NCI-H1048 (cell line): ENCODE measurements around the gene ANTXR1.

ENCODE experiments used
- DNase-seq: peaks from one replicate; lab custom pipeline; 2025; lab: John Stamatoyannopoulos, UW

The ANTXR1 gene

DNA sequence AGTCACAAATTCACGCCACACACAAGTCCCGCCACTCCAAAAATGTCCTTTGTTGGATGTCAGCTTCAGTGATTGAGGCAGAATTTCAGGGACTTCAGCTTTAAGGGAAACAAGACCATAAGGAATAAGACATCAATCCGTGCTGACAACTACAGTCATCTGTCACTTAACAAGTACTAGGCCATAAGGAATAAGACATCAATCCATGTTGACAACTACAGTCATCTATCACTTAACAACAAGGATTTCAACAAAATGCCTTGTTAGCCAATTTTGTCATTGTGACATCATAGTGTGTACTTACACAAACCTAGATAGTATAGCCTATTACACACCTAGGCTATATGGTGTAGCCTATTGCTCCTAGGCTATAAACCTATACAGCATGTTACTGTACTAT is 58.0 kb downstream of the ANTXR1 start:
- no peak for DNase-seq

- DNase-seq: no peak
Measured at GRCh38 chr2:69073928-69074570, 61.1 kb downstream of the ANTXR1 start.

DNA sequence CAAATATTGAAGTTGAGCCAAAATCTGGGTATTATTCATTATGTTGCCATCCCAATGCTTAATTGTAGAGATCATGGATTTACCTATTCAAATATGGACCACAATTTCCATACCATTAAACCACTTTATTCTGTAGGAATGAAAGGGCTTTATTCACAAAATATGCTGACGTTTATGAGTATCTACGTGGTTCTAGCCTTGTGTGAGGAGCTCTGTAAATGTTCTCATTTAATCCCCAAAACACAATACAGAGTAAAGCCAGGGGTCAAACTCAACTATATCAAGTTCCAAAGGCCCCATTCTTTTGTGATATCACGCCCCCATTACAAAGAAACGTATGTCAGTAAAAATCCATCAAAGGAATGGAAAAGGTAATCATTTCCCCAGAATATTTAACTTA is 61.9 kb downstream of the ANTXR1 start:
- DNase-seq: peak; percentile 74

- no peak for DNase-seq
Measured at GRCh38 chr2:69075486-69075885, 62.5 kb downstream of the ANTXR1 start.

DNA sequence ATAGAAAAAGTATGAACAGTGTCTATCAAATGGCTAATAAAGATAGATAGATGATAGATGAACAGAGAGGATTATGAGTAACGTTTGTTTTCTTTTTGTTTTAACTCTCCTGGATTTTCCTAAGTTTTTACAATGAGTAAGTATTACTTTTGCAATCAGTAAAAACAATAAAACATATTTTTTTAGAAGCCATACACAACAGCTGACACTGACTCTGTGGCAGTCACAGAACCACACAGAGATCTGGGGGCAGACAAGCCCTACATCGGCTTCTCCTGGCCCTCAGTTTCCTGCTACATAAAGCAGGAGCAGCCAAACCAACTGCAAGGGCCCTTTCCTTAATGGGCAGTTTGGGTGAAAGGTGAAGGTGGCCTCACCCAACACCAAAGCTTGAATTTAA is 63.6 kb downstream of the ANTXR1 start:
- no peak for DNase-seq

DNA sequence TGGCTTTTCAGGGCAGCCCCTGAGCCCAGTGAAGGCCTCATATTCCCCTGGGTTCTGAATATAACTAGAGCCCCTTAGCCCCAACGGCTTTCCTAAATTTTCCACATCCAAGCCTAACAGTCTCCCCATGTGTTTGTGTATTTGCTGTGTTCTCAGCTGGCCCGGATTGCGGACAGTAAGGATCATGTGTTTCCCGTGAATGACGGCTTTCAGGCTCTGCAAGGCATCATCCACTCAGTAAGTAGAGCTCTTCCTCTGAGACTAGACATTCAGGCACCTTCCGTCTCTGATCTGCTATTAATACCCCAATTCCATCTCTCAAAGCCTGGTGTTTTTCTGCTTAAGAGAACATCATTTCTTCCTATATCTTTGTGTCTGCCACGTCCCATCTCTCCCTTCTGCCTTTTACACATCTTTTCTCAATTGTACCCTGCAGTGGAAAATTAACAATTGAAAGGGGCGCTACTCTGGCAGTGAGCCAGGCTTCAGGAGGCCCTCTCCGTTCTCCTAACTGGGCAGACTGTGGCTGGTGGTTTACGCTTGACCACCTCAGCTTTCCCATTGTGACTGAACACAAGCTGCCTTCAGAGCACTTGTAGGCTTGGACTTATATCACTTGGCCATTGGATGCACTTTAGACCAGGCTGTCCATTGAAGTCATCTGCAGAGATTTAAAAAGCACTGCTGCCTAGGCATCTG is 64.4 kb downstream of the ANTXR1 start:
- no peak for DNase-seq

DNA sequence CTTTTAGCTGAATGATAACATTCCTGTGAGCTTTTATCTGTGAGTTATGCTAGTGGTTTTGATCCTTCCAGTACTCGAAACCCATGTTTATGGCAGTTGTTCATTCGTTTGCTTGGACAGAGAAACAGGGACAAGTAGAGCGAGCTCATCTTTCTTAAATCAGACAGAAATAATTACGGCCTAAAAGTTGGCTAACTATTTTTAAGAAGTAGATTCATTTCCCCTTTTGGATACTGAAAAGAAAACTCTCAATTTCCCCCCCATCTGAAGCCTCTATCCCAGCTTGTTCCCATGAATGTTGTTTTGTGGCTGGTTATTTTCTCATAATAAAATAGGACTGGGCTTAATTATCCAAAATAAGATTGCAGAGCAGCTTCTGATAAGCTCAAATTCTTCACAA is 67.1 kb downstream of the ANTXR1 start:
- DNase-seq: no peak

DNA sequence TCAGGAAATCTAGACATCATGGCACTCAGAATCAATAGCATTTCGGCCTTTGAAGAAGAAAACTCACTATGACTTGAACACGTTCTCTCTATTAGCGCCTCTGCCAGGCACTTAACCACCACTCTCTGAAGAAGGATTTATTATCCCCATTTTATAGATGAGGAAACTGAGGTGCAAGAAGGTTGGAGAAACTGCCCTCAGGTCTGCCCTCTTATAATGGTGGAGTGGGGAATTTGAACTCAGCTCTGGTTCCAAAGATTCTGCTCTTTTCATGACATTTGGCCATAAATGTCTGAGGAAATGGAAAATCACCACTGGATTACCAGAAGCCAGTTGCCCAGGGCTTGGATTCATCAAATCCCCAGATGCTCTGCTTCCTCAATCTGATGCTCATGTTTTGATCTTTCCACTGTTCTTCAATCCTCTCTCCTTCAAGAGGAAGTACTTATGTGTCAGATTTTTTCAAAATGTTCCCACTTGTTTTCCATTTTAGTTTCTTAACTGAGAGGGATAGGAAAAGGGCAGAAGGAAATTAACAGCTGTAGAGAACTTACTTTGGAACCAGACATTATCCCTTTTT is 68.1 kb downstream of the ANTXR1 start:
- DNase-seq: no peak

GRCh38 chr2:69081757-69082156 is 68.8 kb downstream of the ANTXR1 start:
- DNase-seq: no peak

DNA sequence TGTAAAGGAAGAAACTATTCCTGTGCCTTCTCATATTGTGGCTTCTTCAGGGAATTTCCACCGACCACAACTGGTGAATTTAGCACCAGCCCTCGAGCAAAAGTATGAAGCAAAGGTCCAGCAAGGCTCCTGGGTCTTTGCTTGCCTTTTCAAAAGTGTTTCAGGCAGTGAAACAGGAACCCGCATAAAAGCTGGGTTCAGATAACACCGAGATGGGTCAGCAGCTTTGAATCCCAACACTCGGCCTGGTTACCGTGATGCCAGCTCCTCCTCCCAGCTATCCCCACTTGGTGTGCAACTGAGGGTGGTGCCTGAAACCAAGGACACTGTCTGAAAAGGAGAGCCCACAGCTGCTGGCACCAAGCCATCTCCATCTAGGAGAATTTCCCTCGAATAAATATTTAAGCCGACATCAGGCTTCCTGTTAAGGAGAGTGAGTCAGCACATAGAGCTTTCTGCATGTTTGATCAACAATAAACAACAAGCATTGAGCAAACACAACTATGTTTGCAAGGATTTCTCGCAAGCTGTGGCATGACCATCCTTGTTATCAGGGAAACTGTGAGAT is 69.5 kb downstream of the ANTXR1 start:
- peak; percentile 25 for DNase-seq

GRCh38 chr2:69083235-69083748 is 70.3 kb downstream of the ANTXR1 start:
- DNase-seq: peak; percentile 36

GRCh38 chr2:69084492-69084891 is 71.5 kb downstream of the ANTXR1 start:
- no peak for DNase-seq

- DNase-seq: no peak
Measured at GRCh38 chr2:69086466-69086865, 73.5 kb downstream of the ANTXR1 start.

DNA sequence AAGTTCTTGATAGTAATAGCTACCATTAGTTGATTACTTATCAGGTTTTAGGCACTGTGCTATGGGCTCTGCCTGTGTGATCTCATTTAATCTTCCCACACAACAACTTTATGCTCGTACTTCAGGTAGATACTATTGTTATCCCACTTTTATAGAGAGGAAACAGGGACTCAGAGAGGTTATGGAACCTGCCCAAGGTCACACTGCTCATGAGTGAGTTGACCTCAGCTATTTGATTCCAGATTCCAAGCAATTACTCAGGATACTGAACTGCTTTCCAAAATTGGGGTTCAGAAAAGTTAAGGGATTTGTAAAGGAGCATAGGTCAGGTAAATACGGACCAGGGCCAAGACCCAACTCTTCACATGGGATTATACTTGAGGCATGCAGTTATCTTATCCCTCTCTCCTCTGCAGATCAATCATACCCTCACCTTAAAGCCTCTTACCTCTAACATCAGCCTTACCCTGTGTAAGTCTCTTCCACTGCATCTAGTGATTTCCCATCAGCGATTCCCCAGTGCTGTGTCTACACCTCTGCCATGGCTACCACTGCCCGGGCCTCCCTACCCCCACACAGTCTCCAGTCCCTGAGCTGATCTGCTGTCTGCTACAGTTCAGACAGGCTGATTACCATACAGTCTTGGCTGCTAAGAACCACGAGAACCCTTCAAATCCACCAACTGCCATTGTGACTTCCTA is 74.4 kb downstream of the ANTXR1 start:
- DNase-seq: no peak

- no peak for DNase-seq
Measured at GRCh38 chr2:69087912-69088240, 74.9 kb downstream of the ANTXR1 start.

DNA sequence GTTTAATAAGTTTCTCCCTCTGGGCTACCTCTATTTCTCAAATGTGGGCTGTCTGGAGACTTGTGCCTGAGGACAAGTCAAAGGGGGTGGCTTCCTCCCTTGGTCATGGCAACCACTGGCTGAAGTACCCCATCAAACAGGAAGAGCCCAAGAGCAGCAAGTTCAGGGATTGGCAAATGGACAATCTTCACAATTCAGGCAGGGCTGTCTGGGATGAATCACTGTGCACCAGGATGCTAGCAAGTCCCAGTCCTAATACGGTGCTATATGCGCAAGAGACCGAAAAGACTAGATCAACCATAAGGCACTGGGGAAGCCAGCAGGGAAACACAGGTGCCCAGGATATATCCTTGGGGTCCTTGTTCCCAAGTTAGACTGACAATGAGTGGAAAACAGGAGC is 75.5 kb downstream of the ANTXR1 start:
- DNase-seq: no peak

- DNase-seq: no peak
Measured at GRCh38 chr2:69089266-69089665, 76.3 kb downstream of the ANTXR1 start.

DNA sequence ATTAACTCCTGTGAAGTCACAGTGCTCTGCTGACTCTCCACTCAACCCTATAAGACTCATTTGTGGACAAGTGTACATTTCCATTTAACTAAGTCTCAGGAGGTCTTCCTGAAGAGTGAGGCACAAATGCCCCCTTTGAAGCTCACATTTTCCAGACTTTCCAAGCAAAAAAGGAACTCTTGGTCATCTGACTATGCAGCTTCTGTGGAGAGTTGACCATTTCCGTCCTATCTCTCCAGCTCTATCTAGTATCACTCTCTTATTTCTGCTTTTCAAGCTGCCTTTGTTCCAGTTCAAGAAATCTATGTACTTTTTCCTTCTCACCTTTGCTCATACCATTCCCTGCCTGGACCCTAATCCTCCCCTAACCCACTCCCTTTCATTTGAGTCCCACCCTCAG is 77.0 kb downstream of the ANTXR1 start:
- no peak for DNase-seq

DNA sequence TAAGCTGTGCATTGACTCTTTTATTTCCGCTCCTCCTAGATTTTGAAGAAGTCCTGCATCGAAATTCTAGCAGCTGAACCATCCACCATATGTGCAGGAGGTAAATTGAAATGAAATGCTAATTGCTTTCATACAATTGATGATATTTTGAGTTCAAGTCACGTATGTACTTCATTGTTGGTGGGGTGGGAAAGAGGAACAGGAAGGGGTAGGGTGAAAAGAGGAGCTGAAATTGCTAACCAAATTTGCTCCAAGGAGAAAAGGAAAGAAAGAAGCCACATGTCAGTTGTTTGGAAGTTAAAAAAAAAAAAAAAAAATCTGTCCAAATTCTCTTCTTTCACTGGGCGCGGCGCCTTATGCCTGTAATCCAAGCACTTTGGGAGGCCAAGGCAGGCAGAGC is 77.8 kb downstream of the ANTXR1 start:
- no peak for DNase-seq

GRCh38 chr2:69092857-69093256 is 79.9 kb downstream of the ANTXR1 start:
- no peak for DNase-seq

DNA sequence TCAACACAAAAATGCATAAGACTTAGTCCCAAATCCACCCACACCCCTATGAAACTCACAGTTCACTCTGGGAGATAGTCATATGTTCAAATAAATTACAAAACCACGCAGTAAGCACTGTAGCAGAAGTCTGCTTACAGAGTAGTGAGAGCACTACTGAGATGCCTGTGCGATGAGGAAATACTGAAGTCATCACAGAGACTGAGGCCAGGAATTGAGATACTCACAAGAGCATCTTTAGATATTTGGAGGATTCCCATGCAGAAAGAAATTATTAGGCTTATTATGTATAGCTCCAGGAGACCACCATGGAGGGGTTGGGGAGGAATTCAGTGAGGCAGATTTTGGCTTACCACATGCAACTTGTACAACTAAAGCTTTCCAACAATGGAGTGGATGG is 82.3 kb downstream of the ANTXR1 start:
- DNase-seq: no peak

GRCh38 chr2:69096326-69097095 is 83.5 kb downstream of the ANTXR1 start:
- DNase-seq: no peak
